RWPE2 (cell line): ENCODE measurements around the gene CAPG.
A peak's percentile ranks its signal among the peaks of the same experiment; 100 is the strongest.

Source experiments
- ATAC-seq: fragments of 200-7000 bp; cut with Tn5 transposase; 3 replicates; pipeline ENCODE4 v1.9.1; 2021; ENCODE audit warnings: low read depth
- DNase-seq: peaks from one replicate; pipeline ENCODE4 v3.0.0-alpha.2; 2020; ENCODE audit warnings: low spot score
- H3K27ac ChIP-seq: fragments of 450-650 bp; 2 replicates; pipeline ENCODE4 v1.5.1; 2017; ENCODE audit warnings: mild to moderate bottlenecking; ENCODE audit not compliant: poor library complexity, severe bottlenecking
- H3K27me3 ChIP-seq: fragments of 250-450 bp; sonication (Bioruptor Pico); 2 replicates; pipeline ENCODE4 v1.5.1; 2021; ENCODE audit warnings: mild to moderate bottlenecking, moderate library complexity; ENCODE audit not compliant: insufficient read depth, poor library complexity, severe bottlenecking
- H3K36me3 ChIP-seq: fragments of 250-450 bp; sonication (Bioruptor Pico); 2 replicates; pipeline ENCODE4 v1.5.1; 2020; ENCODE audit warnings: low read depth, mild to moderate bottlenecking, moderate library complexity
- H3K4me1 ChIP-seq: fragments of 250-450 bp; sonication (Bioruptor Pico); 2 replicates; pipeline ENCODE4 v1.5.1; 2021; ENCODE audit warnings: mild to moderate bottlenecking, moderate library complexity; ENCODE audit not compliant: insufficient read depth, poor library complexity, severe bottlenecking
- H3K4me3 ChIP-seq: fragments of 250-450 bp; sonication (Bioruptor Pico); 2 replicates; pipeline ENCODE4 v1.5.1; 2021; ENCODE audit warnings: mild to moderate bottlenecking, moderate library complexity; ENCODE audit not compliant: severe bottlenecking
- H3K9me3 ChIP-seq: fragments of 250-450 bp; sonication (Bioruptor Pico); 2 replicates; pipeline ENCODE4 v1.5.1; 2021; ENCODE audit warnings: mild to moderate bottlenecking, moderate library complexity; ENCODE audit not compliant: severe bottlenecking
- TF ChIP-seq, protein P1 (sequence below): fragments of 450-650 bp; IDR thresholded peaks from one replicate; pipeline ENCODE4 v1.5.1; 2017; ENCODE audit warnings: mild to moderate bottlenecking, moderate library complexity; ENCODE audit not compliant: poor library complexity, severe bottlenecking

The CAPG gene

DNA sequence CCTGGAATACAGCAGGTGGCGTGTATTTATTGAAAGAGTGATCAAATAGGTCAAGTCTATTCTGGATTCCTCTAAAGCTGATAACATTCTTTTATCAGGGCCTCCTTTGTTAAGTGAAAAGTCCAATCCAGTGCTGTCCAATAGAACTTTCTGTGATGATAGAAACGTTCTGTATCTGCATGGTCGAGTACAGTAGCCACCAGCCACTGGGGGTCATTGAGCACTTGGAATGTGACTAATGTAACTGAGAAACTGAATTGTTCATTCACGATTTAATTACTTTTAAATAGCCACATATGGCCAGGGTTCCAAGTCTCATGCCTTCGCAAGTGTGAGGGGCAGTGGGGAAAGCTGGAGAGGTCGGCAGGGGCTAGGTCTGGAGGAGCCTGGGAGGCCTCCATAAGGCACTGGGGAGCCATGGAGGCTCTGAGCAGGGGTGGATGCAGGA is 28.9 kb upstream of the CAPG start:
- Histone ChIP-seq H3K4me1 (peaks cover 16% of the 10 kb centered on the region), H3K27me3 (no peaks in the 10 kb centered on the region), H3K27ac (no peak overlapping the region), H3K36me3 (no peaks in the 10 kb centered on the region), H3K4me3 (no peak overlapping the region), H3K9me3 (no peaks in the 10 kb centered on the region)
- DNase-seq (no peak), ATAC-seq (no peak)
- TF ChIP-seq, protein P1, sequence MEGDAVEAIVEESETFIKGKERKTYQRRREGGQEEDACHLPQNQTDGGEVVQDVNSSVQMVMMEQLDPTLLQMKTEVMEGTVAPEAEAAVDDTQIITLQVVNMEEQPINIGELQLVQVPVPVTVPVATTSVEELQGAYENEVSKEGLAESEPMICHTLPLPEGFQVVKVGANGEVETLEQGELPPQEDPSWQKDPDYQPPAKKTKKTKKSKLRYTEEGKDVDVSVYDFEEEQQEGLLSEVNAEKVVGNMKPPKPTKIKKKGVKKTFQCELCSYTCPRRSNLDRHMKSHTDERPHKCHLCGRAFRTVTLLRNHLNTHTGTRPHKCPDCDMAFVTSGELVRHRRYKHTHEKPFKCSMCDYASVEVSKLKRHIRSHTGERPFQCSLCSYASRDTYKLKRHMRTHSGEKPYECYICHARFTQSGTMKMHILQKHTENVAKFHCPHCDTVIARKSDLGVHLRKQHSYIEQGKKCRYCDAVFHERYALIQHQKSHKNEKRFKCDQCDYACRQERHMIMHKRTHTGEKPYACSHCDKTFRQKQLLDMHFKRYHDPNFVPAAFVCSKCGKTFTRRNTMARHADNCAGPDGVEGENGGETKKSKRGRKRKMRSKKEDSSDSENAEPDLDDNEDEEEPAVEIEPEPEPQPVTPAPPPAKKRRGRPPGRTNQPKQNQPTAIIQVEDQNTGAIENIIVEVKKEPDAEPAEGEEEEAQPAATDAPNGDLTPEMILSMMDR: no peak

DNA sequence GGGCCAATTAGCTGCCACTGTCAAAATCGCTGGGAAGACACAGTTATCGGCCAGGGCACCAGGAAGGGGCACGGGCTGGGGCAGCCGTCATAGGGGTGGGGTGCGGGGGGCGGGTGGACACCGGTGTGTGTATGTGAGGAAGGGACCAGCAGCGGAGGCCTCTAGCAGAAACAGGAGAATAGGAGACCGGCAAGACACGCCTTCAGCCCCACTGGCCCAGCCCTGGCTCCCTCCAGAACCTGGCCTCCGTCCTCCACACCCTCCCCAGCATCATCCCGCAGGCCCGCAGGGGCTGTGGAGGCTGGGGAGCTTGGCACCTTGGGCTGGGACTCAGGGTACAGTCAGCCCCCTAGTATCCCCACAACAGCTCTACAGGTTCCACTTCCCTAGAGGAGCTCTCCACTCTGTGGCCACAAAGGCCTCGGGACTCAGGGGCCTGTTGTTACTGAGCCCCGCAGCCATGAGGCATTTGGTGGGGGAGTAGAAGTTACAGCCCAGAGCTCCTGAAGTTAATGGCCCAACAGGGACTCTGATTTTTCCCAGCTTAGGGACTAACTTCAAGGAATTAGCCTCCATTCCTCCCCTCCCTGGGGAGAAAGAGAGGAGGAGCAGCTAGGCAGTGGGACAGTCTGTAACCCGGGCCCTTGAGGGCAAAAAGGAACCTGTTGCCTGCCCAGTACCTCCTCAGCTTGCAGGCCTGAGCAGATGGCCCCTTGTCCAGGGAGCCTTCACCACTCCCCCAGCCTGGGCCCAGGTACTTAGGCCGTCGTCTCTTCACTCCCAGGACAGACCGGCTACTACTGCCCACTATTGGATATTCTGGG is 28.2 kb upstream of the CAPG start:
- peak overlapping the region; percentile 61 for H3K27ac ChIP-seq
- no peak for DNase-seq

DNA sequence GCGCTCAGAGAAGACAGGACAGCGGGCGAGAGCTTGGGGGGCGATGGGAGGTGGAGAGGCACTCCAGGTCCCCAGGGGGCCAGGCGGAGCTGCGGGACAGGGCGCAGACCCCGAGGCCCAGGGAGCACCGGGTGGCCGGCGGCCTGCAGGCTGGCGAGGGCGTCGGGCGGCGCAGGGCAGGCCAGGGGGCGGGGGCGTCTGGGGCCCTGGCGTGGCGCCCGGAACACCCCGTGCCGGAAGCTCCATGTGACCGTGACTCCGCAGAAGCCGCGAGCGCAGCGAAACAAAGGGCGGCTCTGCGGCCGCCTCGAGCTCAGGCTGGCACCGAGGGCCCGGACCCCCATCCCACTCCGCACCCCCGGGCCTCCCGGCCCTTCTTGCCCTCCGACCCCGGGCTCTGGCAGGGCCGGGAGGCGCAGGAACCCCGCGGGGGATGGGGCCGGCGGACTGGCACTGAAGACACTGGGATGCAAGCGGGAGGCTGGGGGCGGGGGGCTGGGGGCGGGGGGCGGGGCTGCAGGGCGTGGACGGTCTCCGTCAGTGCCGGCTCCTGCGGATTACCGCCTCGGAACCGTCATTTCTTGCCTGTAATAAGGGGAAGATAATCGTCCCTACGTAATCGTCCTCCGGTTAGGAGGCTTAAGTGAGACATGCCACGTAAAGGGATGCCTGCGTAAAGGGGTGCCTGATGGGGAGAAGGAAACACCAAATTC is 27.5 kb upstream of the CAPG start:
- peak overlapping the region; percentile 61 for H3K27ac ChIP-seq
- peak overlapping the region; percentile 19 for H3K4me3 ChIP-seq
- H3K4me1 ChIP-seq: peaks cover 29% of the 10 kb centered on the region
- no peaks in the 10 kb centered on the region for H3K27me3 ChIP-seq
- TF ChIP-seq, protein P1: no peak
- ATAC-seq: peak; percentile 37
- no peaks in the 10 kb centered on the region for H3K36me3 ChIP-seq
- no peak for DNase-seq
- H3K9me3 ChIP-seq: no peaks in the 10 kb centered on the region

More for the DNA sequence above, 28.2 kb upstream of the CAPG start:
- Histone ChIP-seq H3K27me3 (no peaks in the 10 kb centered on the region), H3K4me3 (no peak overlapping the region), H3K36me3 (no peaks in the 10 kb centered on the region), H3K4me1 (peaks cover 23% of the 10 kb centered on the region), H3K9me3 (no peaks in the 10 kb centered on the region)
- no peak for ATAC-seq
- TF ChIP-seq, protein P1: no peak

- DNase-seq (no peak), ATAC-seq (no peak)
- TF ChIP-seq, protein P1: no peak
- Histone ChIP-seq H3K27ac (peak overlapping the region; percentile 61), H3K4me1 (peaks cover 29% of the 10 kb centered on the region), H3K27me3 (no peaks in the 10 kb centered on the region), H3K36me3 (no peaks in the 10 kb centered on the region), H3K4me3 (no peak overlapping the region), H3K9me3 (no peaks in the 10 kb centered on the region)
Observed at GRCh38 chr2:85436836-85437487, 26.8 kb upstream of the CAPG start.
